HuH-7.5 (cell line): ENCODE measurements around the gene LMF2.

ENCODE experiments used
- DNase-seq: peaks from one replicate; pipeline ENCODE4 v3.0.0; 2011; ENCODE audit warnings: low spot score

The LMF2 gene

DNA sequence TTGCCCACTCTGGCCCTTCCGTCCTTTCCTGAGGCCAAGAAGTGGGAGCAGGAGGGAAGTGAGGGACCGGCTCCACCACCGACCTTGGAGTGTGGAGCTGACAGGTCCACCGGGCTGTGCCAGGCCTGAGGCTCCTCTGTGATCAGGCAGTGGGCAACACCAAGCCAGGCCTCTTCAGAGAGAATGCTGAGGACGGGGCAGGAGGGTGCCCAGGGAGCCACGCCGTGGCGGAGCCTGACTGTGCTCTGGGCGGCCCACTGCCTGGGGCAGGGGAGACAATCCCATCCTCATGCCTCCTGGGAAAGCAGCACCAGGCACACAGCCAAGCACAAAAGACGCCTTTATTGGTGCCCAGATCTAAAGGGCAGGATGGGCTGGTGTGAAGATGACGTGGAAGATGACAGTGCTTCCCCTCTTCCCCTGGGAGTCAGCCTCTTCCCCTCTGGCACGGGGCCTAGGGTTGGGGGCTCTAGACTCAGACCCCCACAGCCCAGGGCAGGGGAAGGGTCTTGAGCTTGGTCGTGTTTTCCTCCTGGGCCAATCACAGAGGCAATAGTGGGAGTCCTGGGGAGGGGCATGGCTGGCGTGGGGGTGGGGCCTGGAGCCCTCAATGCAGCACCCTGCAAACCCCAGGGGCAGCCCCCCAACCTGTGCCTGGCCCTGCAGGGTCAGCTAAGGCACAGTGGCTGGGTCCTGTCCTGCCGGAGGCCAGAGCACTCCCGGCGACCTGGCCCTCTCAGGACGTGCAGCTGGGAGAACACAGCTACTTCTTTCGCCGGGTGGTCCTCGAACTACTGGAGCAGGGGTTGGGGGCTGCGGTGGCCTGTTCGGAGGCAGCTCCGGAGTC lies 4.7 kb downstream of the LMF2 start:
- DNase-seq, result no peak

DNA sequence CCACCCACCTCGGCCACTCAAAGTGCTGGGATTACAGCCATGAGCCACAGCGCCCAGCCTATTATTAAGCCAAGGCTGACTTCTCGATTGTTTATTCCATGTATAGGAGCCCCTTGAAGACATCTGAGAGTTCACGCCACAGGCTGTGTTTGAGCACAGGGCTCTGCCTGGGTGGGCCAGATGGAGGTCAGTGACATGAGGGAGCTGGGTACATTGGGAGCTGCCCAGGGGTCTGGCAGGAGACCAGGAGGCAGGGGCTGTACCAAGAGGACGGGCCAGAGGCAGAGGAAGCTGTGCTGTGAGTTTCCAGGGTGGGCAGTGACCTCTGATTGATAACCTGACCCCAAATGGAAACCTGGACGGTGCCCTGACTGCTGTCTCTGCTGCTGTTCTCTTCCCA lies 5.4 kb downstream of the LMF2 start:
- DNase-seq, result no peak

DNA sequence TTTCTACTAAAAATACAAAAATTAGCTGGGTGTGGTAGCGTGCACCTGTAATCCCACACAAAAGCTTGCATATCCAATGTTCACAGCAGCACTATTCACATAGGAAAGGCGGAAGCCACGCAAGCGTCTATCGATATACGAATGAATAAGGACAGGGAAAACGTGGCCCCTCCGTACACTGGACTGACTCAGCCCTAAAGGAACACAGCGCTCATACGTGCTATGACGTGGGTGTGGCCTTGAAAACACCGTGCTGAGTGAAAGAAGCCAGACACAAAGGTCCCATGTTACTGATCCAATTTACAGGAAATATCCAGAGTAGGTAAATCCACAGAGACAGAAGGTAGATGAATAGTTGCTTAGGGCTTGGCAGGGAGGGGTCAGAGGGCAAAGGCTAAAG lies 7.0 kb downstream of the LMF2 start:
- no peak for DNase-seq

DNA sequence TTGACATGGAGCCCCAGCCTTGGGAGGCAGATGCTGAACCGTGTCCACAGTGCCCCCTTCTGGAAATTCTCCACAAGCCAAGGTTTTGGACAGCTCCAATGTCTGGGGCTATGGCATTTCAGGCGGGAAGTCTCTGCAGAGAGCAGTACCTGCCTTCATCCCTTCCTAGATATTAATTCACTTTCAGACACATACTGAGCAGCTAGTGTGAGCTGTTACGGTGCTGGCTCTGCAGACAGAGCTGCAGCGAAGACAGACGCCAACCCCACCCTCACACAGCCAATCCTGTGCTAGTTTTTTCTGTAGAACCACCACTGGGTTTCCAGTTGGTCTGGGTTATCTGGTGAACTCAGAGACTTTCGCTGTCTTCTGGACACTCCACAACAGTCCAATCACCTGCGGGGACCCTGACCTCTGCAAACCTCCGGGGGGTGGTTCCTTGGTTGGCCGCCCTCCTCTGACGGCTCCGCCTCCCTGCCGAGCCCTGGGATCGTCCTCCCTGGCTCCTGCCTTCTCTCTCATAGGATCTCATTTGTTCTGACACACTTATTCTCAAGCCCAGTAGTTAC lies 9.1 kb downstream of the LMF2 start:
- peak; percentile 90 for DNase-seq

DNA sequence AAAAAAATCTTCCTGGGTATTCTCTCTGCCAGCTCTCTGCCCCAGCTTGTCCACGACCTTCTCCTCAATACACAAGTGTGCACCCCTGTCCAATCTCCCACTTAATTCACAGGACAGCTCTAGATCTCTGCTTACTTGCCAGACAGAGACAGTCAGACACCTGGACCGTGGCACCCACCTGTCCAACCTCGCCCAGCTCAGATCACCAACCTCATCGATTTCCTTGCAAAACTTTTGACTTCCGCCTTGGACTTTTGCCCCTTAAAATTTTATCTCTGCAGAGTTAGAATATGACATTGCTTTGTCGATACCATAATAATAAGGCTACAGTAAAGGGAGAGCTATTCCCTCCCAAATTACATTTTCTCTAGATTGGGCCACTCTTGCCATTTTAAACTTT lies 10.4 kb downstream of the LMF2 start:
- DNase-seq, result no peak

DNA sequence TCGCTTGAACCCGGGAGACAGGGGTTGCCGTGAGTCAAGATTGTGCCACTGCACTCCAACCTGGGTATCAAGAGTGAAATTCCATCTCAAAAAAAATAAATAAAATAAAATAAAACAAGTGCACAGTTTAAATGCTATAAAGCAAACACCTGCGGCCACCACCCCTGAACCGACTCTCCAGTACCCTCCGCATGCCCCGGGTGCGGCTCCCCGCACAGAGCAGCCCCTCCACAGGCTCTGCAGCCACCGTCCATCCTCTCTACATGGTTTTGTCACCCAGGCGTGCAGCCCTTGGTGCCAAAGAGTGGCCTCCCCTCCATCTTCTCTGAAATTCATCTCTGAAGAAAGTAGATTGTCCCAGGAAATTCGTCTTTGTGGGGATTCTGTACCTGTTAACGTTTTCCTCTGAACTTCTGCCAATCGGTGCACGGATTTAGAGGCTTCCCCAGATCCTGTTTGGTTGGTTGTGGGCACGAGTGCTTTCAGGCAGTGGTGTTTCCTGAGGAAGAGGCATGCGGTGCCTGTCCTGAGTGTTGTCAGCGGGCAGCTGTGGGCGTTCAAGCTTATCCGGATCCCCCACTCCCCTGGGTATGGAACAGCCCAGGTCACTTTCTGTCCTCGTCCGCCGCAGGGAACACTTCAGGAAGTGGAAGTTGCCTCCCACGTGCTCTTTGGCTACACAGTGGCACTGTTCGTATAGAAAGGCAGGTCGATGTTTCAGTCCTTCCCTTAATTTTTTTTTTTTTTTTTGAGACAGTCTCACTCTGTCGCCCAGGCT lies 16.8 kb downstream of the LMF2 start:
- DNase-seq, result no peak

DNA sequence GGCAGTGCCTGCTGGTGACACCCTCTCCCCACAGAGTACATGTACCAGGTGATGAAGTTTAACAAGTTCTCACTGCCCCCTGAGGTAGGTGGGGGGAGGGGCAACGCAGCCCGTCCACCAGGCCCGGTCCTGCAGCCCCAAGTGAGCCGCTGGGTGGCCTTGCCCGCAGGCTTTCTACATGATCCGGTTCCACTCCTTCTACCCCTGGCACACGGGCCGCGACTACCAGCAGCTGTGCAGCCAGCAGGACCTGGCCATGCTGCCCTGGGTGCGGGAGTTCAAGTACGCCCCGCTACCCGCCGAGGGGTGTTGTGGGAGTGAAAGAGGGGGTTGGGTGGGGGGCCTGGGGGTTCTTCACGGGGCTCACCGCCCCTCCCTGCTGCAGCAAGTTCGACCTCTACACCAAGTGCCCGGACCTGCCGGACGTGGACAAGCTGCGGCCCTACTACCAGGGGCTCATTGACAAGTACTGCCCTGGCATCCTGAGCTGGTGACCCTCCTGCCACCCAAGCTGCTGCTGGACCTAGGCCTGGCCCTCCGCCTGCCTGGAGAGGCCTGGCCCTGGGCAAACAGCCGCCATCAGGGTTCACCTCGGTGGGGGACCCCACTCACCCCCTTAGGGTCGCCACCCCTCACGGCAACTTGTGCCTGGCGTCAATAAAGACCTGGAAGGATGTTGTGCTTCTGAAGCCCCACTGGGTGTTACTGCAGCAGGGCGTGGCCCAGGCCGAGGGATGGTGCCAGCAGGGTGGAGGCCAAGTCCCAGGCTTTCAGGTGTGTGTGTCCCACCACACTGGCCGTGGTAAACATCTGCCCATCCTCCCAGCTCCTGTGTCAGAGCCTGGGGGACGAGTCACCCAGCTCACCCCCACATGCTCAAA lies 17.9 kb downstream of the LMF2 start:
- no peak for DNase-seq

DNA sequence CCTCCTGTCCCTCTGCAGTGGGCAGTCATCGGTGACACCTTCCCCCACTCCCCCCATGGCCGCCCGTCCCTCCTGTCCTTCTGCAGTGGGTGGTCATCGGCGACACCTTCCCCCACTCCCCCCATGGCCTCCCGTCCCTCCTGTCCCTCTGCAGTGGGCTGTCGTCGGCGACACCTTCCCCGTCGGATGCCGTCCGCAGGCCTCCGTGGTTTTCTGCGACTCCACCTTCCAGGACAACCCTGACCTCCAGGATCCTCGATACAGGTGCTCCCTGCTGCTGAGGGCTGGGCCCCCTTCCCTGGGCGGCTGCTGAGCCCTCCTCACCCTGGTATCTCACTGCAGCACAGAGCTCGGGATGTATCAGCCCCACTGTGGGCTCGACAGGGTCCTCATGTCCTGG lies 18.6 kb downstream of the LMF2 start:
- DNase-seq, result no peak

DNA sequence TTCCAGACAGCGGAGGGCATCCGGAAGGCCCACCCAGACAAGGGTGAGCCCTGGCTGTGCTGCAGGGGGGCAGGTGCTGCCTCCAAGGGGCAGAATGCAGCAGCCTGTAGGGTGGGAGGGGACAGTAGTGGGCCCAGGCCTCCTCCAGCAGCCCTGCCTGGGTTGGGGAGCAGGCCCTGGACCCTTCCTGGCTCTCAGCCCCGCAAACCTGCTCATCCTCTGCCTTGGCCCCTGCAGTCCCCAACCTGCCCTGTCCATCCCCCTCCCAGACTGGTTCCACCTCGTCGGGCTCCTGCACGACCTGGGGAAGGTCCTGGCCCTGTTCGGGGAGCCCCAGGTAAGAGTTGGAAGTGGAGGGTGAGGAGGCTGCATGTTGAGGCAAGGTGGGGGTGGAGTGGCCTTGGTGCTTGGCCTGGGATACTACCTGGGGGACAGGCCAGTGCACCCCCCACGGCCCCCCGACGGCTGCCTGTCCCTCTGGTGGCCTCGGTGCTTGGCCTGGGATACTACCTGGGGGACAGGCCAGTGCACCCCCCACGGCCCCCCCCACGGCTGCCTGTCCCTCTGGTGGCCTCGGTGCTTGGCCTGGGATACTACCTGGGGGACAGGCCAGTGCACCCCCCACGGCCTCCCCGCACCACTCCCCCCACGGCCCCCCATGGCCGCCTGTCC lies 19.4 kb downstream of the LMF2 start:
- DNase-seq, result no peak

DNA sequence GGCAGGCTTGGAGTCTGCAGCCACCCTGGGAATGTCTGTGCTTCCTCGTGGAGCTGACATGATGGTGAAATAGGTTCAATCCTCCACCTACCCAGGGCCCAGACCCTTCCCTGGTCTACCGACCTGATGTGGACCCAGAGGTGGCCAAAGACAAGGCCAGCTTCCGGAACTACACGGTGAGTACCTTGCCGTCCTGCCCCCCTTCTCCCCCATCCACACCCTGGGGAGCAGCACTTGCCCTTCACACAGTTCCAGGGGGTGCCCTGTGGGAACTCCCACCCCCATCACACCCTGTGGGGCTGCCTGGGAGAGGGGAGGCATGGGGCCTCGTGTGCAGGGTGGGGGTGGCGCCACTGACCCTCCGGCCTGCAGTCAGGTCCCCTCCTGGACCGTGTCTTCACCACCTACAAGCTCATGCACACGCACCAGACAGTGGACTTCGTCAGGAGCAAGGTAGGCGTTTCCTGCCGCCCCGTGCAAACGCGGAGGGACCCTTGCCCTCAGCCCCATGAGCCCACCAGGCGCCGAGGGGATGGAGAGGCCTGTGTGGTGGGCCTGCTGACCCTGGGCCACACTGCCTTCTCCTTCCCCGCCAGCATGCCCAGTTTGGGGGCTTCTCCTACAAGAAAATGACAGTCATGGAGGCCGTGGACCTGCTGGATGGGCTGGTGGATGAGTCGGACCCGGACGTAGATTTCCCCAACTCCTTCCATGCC lies 20.1 kb downstream of the LMF2 start:
- no peak for DNase-seq

DNA sequence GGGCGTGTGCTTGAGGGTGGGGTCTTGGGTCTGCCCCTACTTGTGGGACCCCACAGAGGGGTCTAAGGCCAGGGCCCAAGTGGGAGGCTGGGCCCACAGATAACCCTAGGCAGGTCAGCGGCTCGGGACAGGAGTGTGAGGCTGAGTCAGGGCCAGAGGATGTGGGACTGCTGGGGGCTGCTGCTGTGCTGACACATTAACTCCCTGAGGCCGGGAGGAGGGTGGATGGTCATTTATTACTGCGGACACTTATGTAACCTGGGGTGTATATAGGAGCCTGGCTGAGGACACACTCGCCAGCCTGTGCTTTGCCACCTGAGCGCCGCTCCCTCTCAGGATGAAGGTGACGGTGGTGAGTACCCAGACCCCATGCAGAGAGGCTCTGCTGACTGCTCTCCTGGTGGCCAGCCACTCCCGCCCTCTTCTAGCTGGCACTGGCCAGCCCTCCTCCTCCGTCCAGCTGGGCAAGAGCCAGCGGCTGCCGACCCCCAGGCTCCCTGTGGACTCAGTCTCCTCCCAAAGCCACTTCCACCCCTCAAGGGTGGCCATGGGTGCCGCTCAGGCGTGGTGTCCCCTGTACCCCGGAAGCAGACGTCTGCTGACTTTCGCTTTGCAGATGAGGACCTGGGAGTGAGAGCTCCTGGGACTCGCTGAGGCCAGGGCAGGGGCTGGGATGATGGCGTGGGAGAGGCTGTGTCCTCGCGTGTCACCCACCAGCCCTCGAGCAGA lies 20.8 kb downstream of the LMF2 start, which contains the start of gene MIOX:
Gene MIOX, plus strand, starts transcription at position 299 of the 729 bp plus-strand sequence. Its CDS starts 39 bp downstream, at position 338.
- DNase-seq, result no peak

DNA sequence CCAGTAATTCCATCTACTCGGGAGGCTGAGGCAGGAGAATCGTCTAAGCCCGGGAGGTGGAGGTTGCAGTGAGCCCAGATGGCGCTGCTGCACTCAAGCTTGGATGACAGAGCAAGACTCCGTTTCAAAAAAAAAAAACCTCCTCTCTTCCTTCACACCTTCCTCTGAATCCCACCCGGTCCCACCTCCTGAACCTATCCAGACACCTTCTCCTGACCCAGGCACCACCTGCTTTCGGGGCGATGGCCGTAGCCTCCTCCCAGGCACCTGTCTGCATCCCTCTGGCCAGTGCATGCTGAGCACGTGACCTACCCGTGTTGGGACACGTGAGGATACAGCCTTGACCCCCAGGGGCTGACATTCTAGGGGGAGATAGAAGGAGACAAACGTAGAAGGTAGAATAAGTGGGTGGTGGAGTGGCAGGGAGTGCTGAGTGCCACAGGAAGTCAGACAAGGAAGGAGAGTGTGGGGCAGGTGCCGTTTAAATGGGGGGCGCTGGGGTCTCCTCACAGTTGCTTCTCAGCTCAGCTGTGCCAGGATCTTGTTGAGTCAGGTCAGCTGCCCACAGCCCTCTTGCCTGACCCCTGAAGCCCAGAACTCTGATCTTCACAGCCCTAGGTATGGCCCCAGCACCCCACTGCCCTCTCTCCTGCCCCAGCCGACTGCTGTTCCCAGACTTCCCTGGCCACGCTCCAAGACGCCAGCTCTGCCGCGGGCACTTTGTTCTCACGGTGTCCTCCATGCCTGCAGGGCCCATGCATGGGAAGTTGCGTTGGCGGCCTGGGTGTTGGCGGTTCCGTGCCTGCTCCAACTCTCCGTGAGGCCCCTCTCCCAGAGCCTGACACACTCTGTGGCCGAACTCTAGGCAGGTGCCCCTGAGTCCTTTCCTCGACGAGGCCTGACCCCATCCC lies 22.0 kb downstream of the LMF2 start:
- DNase-seq, result no peak

DNA sequence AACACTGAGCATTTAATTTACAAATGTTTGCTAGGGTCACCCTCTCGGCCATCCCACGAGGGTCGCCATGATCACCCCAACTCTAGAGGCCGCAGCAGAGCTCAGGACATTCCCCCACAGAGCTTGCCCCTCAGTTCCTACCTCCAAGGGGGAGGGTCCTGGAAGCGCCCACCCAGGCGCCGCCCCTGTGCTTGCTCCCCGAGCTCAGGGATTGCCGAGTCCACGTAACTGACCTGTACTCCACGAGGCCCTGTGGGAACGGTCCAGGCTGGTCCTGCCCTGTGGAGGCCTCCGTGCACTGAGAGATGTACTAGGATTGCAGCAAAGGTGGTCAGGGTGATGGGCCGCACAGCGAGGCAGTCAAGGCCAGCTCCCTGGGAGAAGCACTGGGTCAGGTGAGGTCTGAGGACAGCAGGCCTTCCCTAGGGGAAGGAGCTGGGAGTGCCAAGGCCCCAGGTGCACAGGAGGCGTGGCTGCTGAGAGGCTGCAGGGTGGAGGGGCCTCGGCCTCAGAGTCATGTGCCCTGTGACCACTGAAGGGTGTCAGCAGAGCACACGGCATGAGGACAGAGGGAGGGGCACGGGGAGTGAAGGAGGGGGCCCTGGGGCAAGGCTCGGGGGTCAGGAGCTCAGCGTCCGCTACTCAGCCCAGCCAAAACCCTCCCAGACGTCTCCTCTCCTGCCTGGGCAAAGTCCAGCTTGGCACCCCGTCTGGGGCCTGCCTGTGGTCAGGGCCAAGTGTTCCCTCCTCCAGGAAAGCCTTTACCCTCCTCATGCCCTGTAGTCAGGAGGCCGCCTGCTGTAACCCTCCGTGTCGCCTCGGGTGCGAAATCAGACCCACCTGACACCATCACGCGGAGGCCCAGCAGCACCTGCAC lies 23.3 kb downstream of the LMF2 start:
- no peak for DNase-seq

DNA sequence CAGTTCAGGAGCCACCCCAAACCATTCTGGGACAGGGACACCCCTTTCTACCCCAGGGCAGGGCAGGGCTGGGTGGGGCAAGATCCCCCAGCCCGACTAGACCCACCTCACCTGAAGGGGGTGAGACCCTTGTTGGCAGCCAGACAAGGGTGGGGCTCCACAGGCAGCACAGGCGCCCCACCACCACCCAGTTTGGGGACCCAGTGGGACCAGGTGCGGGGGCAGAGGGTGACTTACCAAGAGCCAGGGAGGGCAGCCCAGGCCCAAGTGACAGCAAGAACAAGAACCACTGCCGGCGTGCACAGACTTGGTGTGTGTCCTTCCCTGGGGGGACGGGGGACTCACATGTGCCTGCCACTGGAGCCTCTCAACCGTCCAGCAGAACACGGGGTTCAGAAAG lies 23.9 kb downstream of the LMF2 start:
- no peak for DNase-seq

DNA sequence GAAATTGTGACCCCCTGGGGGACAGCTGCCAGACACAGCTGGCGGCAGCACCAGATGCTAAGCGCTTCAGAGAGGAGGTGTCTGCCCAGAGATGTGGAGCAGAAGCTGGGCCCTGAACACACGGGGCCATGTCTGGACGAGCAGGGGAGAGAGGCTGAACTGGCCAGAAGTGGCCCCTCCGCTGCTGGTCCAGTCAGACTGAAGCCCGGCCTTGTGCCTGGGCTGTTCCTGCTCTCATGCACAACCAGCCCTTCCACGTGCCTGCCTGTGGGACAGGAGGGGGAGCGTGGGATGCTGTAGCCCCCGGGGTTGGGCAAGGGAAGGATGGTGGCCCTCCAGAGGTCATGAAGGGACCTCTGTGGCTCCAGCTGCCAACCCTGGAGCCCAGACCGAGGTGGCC lies 24.4 kb downstream of the LMF2 start:
- no peak for DNase-seq

DNA sequence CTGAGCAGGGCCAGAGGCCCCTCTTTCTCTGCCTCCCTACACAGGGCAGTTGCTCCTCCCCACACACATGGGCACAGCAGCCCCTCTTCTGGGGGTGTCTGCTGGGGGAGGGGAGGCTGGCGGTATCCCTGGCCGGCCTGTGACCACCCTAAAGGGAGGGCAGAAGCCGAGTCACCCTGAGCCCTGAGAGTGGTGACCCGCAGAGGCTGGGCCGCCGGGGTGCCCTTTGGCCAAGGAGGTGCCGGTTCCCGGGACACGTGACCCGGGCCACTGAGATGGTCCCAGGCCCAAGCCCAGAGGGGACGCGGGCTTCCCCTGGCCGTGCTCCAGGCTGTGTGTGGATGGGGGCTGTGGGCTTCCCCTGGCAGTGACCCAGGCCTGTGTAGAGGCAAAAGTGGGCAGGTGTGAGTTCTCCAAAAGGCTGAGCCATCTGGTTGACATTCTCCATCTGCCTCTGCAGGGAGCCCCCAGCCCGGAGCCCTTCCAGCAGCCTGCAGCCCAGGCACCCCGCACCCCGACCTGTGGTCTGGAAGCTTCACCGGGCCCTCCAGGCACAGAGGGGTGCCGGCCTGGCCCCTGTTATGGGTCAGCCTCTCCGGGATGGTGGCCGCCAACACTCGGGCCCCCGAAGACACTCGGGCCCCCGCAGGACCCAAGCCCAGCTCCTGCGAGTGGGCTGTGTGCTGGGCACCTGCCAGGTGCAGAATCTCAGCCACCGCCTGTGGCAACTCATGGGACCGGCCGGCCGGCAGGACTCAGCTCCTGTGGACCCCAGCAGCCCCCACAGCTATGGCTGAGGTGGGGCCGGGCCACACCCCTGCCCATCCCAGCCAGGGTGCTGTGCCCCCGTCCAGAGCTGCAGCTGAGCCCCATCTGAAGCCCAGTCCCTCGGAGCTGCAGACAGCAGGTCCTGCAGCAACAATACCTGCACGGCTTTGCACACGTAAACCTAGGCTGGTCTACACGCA lies 25.1 kb downstream of the LMF2 start:
- DNase-seq, result peak; percentile 64
